Panc1 (cell line): ENCODE results near the gene CD9.

ENCODE experiments used
- CTCF ChIP-seq: fragments of 450-650 bp; IDR thresholded peaks from 2 replicates; pipeline ENCODE4 v1.5.1; 2017; ENCODE audit warnings: mild to moderate bottlenecking
- POLR2AphosphoS5 ChIP-seq: IDR thresholded peaks from 2 replicates; pipeline ENCODE4 v1.6.1; 2012; ENCODE audit warnings: mild to moderate bottlenecking, low read depth, low read length, moderate library complexity
- REST ChIP-seq, 2 experiments: IDR thresholded peaks; 2 replicates each; pipeline ENCODE4 v1.6.1; 2011 to 2012; ENCODE audit warnings: low read depth in 2 of 2, control low read depth in 1 of 2, low read length in 1 of 2, mild to moderate bottlenecking in 1 of 2, moderate library complexity in 1 of 2; ENCODE audit not compliant: insufficient read depth in 1 of 2

- TF ChIP-seq CTCF (no peak), POLR2AphosphoS5 (no peak), REST (IDR thresholded peaks at IDR 0.05; ENCODE audit: insufficient read depth in 1 of 2, low read depth in 2 of 2, low read length in 1 of 2) (no peak)
Observed at GRCh38 chr12:6266971-6267721, 66.9 kb downstream of the CD9 start.
